Body of pancreas (tissue), 4 donors: ENCODE data around the gene GRM8.
"Not testable (repeated sequence)": the region's sequence is repeated elsewhere in the genome, so short reads cannot be mapped to it uniquely, and the experiment has no call there.

Experiments
- POLR2A ChIP-seq, 3 donors: fragments of 450-650 bp; IDR thresholded peaks; one replicate each; pipeline ENCODE4 v1.6.1; 2016; ENCODE audit warnings: antibody characterized with exemption in 3 of 3, mild to moderate bottlenecking in 2 of 3
- TF ChIP-seq, protein P1 (sequence below), 7 experiments: fragments of 450-650 bp in 4 of 7; fragments of 200-600 bp in 3 of 7; sonication (generic) in 3 of 7; IDR thresholded peaks; one replicate each; pipeline ENCODE4 v1.5.1; 2016 to 2019; ENCODE audit warnings: antibody characterized with exemption in 7 of 7

DNA sequence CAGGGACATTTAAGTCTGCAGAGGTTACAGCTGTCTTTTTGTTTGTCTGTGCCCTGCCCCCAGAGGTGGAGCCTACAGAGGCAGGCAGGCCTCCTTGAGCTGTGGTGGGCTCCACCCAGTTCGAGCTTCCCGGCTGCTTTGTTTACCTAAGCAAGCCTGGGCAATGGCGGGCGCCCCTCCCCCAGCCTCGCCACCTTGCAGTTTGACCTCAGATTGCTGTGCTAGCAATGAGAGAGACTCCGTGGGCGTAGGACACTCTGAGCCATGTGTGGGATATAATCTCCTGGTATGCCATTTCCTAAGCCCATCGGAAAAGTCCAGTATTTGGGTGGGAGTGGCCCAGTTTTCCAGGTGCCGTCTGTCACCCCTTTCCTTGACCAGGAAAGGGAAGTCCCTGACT lies 421.5 kb downstream of the GRM8 start:
- TF ChIP-seq, protein P1, sequence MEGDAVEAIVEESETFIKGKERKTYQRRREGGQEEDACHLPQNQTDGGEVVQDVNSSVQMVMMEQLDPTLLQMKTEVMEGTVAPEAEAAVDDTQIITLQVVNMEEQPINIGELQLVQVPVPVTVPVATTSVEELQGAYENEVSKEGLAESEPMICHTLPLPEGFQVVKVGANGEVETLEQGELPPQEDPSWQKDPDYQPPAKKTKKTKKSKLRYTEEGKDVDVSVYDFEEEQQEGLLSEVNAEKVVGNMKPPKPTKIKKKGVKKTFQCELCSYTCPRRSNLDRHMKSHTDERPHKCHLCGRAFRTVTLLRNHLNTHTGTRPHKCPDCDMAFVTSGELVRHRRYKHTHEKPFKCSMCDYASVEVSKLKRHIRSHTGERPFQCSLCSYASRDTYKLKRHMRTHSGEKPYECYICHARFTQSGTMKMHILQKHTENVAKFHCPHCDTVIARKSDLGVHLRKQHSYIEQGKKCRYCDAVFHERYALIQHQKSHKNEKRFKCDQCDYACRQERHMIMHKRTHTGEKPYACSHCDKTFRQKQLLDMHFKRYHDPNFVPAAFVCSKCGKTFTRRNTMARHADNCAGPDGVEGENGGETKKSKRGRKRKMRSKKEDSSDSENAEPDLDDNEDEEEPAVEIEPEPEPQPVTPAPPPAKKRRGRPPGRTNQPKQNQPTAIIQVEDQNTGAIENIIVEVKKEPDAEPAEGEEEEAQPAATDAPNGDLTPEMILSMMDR (IDR thresholded peaks at IDR 0.05): not testable (repeated sequence)
- not testable (repeated sequence) for TF ChIP-seq POLR2A (IDR thresholded peaks at IDR 0.05)
